Suprapubic skin (tissue), 4 donors: ENCODE data around the gene TXNL4A. TPM values are rescaled to one million over a fixed set of nuclear protein-coding genes. Genes with fewer than 3 reads are reported as not detected.

Experiments used
- DNase-seq, 2 donors: peaks; one replicate each; pipeline ENCODE4 v3.0.0-alpha.2; 2019; ENCODE audit warnings: low spot score in 2 of 2
- H3K27ac ChIP-seq: fragments of 200-600 bp; sonication (generic); one replicate; pipeline ENCODE4 v1.5.1; 2019
- H3K27me3 ChIP-seq: fragments of 200-600 bp; sonication (generic); one replicate; pipeline ENCODE4 v1.5.1; 2019
- H3K36me3 ChIP-seq: fragments of 200-600 bp; sonication (generic); one replicate; pipeline ENCODE4 v1.5.1; 2019
- H3K4me1 ChIP-seq: fragments of 200-600 bp; sonication (generic); one replicate; pipeline ENCODE4 v1.5.1; 2019
- H3K4me3 ChIP-seq: fragments of 200-600 bp; sonication (generic); one replicate; pipeline ENCODE4 v1.5.1; 2019; ENCODE audit warnings: mild to moderate bottlenecking
- H3K9me3 ChIP-seq: fragments of 200-600 bp; sonication (generic); one replicate; pipeline ENCODE4 v1.5.1; 2019
- EP300 ChIP-seq: sonication (generic); formaldehyde crosslinking; IDR thresholded peaks from one replicate; pipeline ENCODE4 v1.6.1; 2017; ENCODE audit warnings: antibody characterized with exemption
- POLR2A ChIP-seq, 2 donors: fragments of 450-650 bp; IDR thresholded peaks; one replicate each; pipeline ENCODE4 v1.6.1; 2017; ENCODE audit warnings: antibody characterized with exemption in 2 of 2, mild to moderate bottlenecking in 2 of 2, moderate library complexity in 2 of 2
- POLR2AphosphoS5 ChIP-seq, 3 donors: sonication (generic); formaldehyde crosslinking; IDR thresholded peaks; one replicate each; pipeline ENCODE4 v1.6.1; 2017; ENCODE audit warnings: antibody characterized with exemption in 3 of 3
- WGBS: methylation state at CpG from one replicate; pipeline ENCODE4 v1.1.5; 2018; 5-methylcytosine and 5-hydroxymethylcytosine counted together
- total RNA-seq, 4 donors: library from RNA; depleted of rRNA; stranded (reverse); fragments of >200 nt; gene quantifications; one replicate each; pipeline ENCODE4 v1.1.0, GENCODE V29; 2016
- TF ChIP-seq, protein P1 (sequence below), 2 donors: fragments of 200-600 bp in 1 of 2; fragments of 450-650 bp in 1 of 2; sonication (generic) in 1 of 2; IDR thresholded peaks; one replicate each; pipeline ENCODE4 v1.5.1; 2016 to 2019; ENCODE audit warnings: antibody characterized with exemption in 2 of 2, mild to moderate bottlenecking in 1 of 2, moderate library complexity in 1 of 2

Gene TXNL4A
- total RNA-seq, 4 donors from 2014 or later: 20.6 to 35.0 (median 24.6) TPM

GRCh38 chr18:79988071-79988450 is 302 bp downstream of the TXNL4A start:
- no peaks in the 10 kb centered on the region for H3K36me3 ChIP-seq
- peak overlapping the region; percentile 94 for H3K27ac ChIP-seq
- peak overlapping the region; percentile 98 for H3K4me3 ChIP-seq
- WGBS: 0% methylated on average over 19 of the region's 48 CpGs
- DNase-seq: peak; percentile 77 to 84
- no peaks in the 10 kb centered on the region for H3K27me3 ChIP-seq
- no peaks in the 10 kb centered on the region for H3K9me3 ChIP-seq
- peaks cover 30% of the 10 kb centered on the region for H3K4me1 ChIP-seq
- no peak for TF ChIP-seq EP300
- peak in 1 of 3 donors; percentile 20 for TF ChIP-seq POLR2AphosphoS5 (IDR thresholded peaks at IDR 0.05)

- no peak for DNase-seq
- H3K36me3 ChIP-seq: no peaks in the 10 kb centered on the region
- peak overlapping the region; percentile 94 for H3K27ac ChIP-seq
- TF ChIP-seq EP300 (no peak), POLR2A (IDR thresholded peaks at IDR 0.05) (no peak), POLR2AphosphoS5 (IDR thresholded peaks at IDR 0.05) (no peak)
- TF ChIP-seq, protein P1, sequence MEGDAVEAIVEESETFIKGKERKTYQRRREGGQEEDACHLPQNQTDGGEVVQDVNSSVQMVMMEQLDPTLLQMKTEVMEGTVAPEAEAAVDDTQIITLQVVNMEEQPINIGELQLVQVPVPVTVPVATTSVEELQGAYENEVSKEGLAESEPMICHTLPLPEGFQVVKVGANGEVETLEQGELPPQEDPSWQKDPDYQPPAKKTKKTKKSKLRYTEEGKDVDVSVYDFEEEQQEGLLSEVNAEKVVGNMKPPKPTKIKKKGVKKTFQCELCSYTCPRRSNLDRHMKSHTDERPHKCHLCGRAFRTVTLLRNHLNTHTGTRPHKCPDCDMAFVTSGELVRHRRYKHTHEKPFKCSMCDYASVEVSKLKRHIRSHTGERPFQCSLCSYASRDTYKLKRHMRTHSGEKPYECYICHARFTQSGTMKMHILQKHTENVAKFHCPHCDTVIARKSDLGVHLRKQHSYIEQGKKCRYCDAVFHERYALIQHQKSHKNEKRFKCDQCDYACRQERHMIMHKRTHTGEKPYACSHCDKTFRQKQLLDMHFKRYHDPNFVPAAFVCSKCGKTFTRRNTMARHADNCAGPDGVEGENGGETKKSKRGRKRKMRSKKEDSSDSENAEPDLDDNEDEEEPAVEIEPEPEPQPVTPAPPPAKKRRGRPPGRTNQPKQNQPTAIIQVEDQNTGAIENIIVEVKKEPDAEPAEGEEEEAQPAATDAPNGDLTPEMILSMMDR (IDR thresholded peaks at IDR 0.05): no peak
- peaks cover 34% of the 10 kb centered on the region for H3K4me1 ChIP-seq
- H3K4me3 ChIP-seq: peak overlapping the region; percentile 98
- no peaks in the 10 kb centered on the region for H3K9me3 ChIP-seq
- no peaks in the 10 kb centered on the region for H3K27me3 ChIP-seq
- WGBS: 2% methylated on average over 6 of the region's 6 CpGs
These were observed 797 bp downstream of the TXNL4A start for GRCh38 chr18:79987566-79987965.

DNA sequence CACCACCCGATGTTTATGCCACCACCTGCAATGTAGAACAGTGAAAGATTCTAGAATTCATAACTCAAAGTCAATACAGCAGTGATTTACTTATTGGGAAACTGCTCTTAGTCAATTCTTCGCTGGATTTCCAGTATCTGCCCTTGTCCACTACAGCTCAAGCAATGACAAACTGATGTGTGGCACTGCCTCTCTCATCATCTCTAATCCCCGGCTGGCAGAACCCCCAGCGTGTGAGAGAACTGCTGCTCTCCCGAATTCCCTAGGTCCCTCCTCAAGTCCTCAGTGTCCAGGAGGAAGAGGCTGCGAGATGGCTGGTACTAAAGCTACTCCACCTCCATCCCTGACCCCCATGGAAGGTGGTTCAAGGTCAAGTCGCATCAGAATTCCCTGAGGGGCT is 1.6 kb downstream of the TXNL4A start:
- Histone ChIP-seq H3K4me3 (peak overlapping the region; percentile 98), H3K4me1 (peaks cover 36% of the 10 kb centered on the region), H3K36me3 (no peaks in the 10 kb centered on the region), H3K27ac (no peak overlapping the region), H3K9me3 (no peaks in the 10 kb centered on the region), H3K27me3 (no peaks in the 10 kb centered on the region)
- no peak for DNase-seq
- WGBS: 27% methylated on average over 5 of the region's 7 CpGs
- TF ChIP-seq POLR2AphosphoS5 (IDR thresholded peaks at IDR 0.05) (no peak), POLR2A (IDR thresholded peaks at IDR 0.05) (no peak), EP300 (no peak)
- TF ChIP-seq, protein P1 (IDR thresholded peaks at IDR 0.05): no peak

- no peak for TF ChIP-seq EP300
- TF ChIP-seq, protein P1 (IDR thresholded peaks at IDR 0.05): no peak
- no peak for TF ChIP-seq POLR2A (IDR thresholded peaks at IDR 0.05)
- no peak for TF ChIP-seq POLR2AphosphoS5 (IDR thresholded peaks at IDR 0.05)
- Histone ChIP-seq H3K4me1 (peaks cover 39% of the 10 kb centered on the region), H3K9me3 (no peaks in the 10 kb centered on the region), H3K27me3 (no peaks in the 10 kb centered on the region), H3K27ac (no peak overlapping the region), H3K36me3 (no peaks in the 10 kb centered on the region), H3K4me3 (no peak overlapping the region)
- 88% methylated on average over 12 of the region's 12 CpGs for WGBS
- DNase-seq: no peak
These were observed 3.2 kb downstream of the TXNL4A start for GRCh38 chr18:79985172-79985571.

DNA sequence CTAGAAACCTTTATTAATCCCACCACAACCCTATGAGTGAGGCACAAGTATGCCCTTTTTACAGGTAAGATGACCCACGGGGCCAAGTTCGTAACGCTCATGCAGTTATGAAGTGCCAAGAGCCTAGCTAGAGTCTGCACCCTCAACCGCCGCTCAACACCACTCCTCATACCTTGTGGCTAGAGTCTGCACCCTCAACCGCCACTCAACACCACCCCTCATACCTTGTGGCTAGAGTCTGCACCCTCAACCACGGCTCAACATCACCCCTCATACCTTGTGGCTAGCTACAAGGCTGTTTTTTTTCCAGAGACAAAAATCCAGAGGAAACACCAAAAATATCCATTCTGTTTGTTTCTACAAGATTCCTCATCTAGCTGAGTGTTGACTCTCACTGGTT is 4.6 kb downstream of the TXNL4A start:
- DNase-seq: no peak
- no peak overlapping the region for H3K27ac ChIP-seq
- H3K36me3 ChIP-seq: peaks cover 6% of the 10 kb centered on the region
- WGBS: 87% methylated on average over 7 of the region's 7 CpGs
- no peak for TF ChIP-seq POLR2A (IDR thresholded peaks at IDR 0.05)
- no peak for TF ChIP-seq EP300
- no peak for TF ChIP-seq POLR2AphosphoS5 (IDR thresholded peaks at IDR 0.05)
- TF ChIP-seq, protein P1 (IDR thresholded peaks at IDR 0.05): no peak
- H3K4me3 ChIP-seq: no peak overlapping the region
- no peaks in the 10 kb centered on the region for H3K9me3 ChIP-seq
- H3K27me3 ChIP-seq: no peaks in the 10 kb centered on the region
- peaks cover 36% of the 10 kb centered on the region for H3K4me1 ChIP-seq

GRCh38 chr18:79983253-79983652 is 5.1 kb downstream of the TXNL4A start:
- 51% methylated on average over 4 of the region's 4 CpGs for WGBS
- no peak overlapping the region for H3K4me3 ChIP-seq
- H3K27ac ChIP-seq: no peak overlapping the region
- no peak for DNase-seq
- peaks cover 35% of the 10 kb centered on the region for H3K4me1 ChIP-seq
- no peaks in the 10 kb centered on the region for H3K9me3 ChIP-seq
- TF ChIP-seq POLR2A (IDR thresholded peaks at IDR 0.05) (no peak), POLR2AphosphoS5 (IDR thresholded peaks at IDR 0.05) (no peak), EP300 (no peak)
- TF ChIP-seq, protein P1 (IDR thresholded peaks at IDR 0.05): no peak
- no peaks in the 10 kb centered on the region for H3K27me3 ChIP-seq
- peaks cover 6% of the 10 kb centered on the region for H3K36me3 ChIP-seq
